Breast epithelium (tissue), 3 donors: ENCODE results near the gene SMARCAL1.

Experiments
- CTCF ChIP-seq, 3 donors: fragments of 450-650 bp; IDR thresholded peaks; one replicate each; pipeline ENCODE4 v1.5.1; 2016 to 2017; ENCODE audit warnings: antibody characterized with exemption in 3 of 3, mild to moderate bottlenecking in 3 of 3, moderate library complexity in 3 of 3
- POLR2A ChIP-seq: fragments of 450-650 bp; IDR thresholded peaks from one replicate; pipeline ENCODE4 v1.6.1; 2016; ENCODE audit warnings: antibody characterized with exemption, mild to moderate bottlenecking, moderate library complexity

- TF ChIP-seq CTCF (IDR thresholded peaks at IDR 0.05) (no peak), POLR2A (no peak)
Observed at GRCh38 chr2:216369821-216370220, 42.5 kb upstream of the SMARCAL1 start.
